ENCODE measurements around the gene BEGAIN.

DNA sequence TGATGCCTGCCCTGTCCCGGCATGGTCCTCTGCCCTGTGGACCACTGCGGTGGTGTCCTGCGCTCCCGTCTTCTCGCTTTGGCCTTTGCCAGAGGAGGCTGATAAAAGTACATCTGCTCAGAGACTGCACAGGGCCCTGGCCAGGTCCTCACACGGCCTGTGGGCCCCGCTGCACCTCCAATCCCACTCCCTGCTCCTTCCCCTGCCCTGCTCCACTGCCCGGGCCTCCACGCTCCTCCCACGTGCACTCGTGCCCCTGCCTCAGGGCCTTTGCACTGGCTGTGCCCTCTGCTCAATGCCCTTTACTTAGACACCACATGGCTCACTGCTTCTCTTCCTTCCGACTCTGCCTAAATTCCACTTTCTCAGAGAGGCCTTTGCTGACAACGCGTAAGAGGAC lies 49.3 kb upstream of the BEGAIN start:
- TF ChIP-seq, protein P1, sequence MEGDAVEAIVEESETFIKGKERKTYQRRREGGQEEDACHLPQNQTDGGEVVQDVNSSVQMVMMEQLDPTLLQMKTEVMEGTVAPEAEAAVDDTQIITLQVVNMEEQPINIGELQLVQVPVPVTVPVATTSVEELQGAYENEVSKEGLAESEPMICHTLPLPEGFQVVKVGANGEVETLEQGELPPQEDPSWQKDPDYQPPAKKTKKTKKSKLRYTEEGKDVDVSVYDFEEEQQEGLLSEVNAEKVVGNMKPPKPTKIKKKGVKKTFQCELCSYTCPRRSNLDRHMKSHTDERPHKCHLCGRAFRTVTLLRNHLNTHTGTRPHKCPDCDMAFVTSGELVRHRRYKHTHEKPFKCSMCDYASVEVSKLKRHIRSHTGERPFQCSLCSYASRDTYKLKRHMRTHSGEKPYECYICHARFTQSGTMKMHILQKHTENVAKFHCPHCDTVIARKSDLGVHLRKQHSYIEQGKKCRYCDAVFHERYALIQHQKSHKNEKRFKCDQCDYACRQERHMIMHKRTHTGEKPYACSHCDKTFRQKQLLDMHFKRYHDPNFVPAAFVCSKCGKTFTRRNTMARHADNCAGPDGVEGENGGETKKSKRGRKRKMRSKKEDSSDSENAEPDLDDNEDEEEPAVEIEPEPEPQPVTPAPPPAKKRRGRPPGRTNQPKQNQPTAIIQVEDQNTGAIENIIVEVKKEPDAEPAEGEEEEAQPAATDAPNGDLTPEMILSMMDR (IDR thresholded peaks at IDR 0.05; ENCODE audit: low read depth, low read length): no peak
- TF ChIP-seq POLR2A (IDR thresholded peaks at IDR 0.05; ENCODE audit: extremely low read depth, insufficient read length): no peak

Measured in NB4 (cell line).